ENCODE data around the gene TNNT2.

DNA sequence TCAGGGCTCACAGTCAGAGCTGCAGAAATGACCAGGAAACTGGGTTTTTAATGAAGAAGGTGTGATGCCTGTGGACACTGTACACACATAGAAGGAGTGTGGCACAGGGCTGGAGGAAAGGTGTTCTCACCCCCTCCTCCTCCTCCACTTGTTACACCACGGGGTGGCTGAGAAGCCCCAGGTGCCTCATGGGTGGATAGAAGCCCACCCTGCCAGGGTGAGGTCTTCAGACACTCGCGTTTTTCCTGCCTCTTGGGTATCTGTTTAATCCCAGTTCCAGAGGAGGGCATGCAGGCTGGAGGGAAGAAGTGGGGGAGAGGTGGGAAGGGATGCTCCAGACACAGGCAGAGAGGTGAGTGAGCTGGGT is 31.3 kb upstream of the TNNT2 start:
- TF ChIP-seq POLR2A (IDR thresholded peaks at IDR 0.05) = no peak
- TF ChIP-seq, protein P1, sequence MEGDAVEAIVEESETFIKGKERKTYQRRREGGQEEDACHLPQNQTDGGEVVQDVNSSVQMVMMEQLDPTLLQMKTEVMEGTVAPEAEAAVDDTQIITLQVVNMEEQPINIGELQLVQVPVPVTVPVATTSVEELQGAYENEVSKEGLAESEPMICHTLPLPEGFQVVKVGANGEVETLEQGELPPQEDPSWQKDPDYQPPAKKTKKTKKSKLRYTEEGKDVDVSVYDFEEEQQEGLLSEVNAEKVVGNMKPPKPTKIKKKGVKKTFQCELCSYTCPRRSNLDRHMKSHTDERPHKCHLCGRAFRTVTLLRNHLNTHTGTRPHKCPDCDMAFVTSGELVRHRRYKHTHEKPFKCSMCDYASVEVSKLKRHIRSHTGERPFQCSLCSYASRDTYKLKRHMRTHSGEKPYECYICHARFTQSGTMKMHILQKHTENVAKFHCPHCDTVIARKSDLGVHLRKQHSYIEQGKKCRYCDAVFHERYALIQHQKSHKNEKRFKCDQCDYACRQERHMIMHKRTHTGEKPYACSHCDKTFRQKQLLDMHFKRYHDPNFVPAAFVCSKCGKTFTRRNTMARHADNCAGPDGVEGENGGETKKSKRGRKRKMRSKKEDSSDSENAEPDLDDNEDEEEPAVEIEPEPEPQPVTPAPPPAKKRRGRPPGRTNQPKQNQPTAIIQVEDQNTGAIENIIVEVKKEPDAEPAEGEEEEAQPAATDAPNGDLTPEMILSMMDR (IDR thresholded peaks at IDR 0.05) = no peak

All from tibial nerve (tissue), 3 donors.